IgD-negative memory B cell (primary cell): Measurements from ENCODE around the gene KIF26A. TPM values are rescaled to one million over a fixed set of nuclear protein-coding genes. Genes with fewer than 3 reads are reported as not detected.
A peak's percentile ranks its signal among the peaks of the same experiment; 100 is the strongest.

Source experiments
- H3K27ac Mint-ChIP-seq, 3 donors: one replicate each; pipeline ENCODE4 v1.8.0; 2020 to 2022; ENCODE audit warnings: mild to moderate bottlenecking in 3 of 3, mixed read lengths in 3 of 3, moderate library complexity in 1 of 3
- H3K27me3 Mint-ChIP-seq: one replicate; pipeline ENCODE4 v1.8.0; 2021; ENCODE audit warnings: mixed read lengths
- H3K36me3 Mint-ChIP-seq: one replicate; pipeline ENCODE4 v1.8.0; 2020; ENCODE audit warnings: mild to moderate bottlenecking, mixed read lengths
- H3K4me1 Mint-ChIP-seq, 3 donors: one replicate each; pipeline ENCODE4 v1.8.0; 2020 to 2022; ENCODE audit warnings: mixed read lengths in 3 of 3, mild to moderate bottlenecking in 1 of 3
- H3K4me3 Mint-ChIP-seq, 4 donors: one replicate each; pipeline ENCODE4 v1.8.0; 2020 to 2022; ENCODE audit warnings: mild to moderate bottlenecking in 4 of 4, mixed read lengths in 4 of 4, moderate library complexity in 3 of 4
- H3K9me3 Mint-ChIP-seq, 3 donors: one replicate each; pipeline ENCODE4 v1.8.0; 2020 to 2021; ENCODE audit warnings: mixed read lengths in 3 of 3, mild to moderate bottlenecking in 1 of 3
- polyA plus RNA-seq: library from polyadenylated mRNA; unstranded; fragments of 300-500 nt; fragmentation: Illumina TruSeq; gene quantifications from one replicate; pipeline ENCODE4 v1.2.3, GENCODE V29; 2021

Gene KIF26A
- polyA plus RNA-seq, 1 donor from 2014 or later = not detected

GRCh38 chr14:104140213-104140462 lies 1.8 kb downstream of the KIF26A start:
- no peaks in the 10 kb centered on the region for H3K9me3 Mint-ChIP-seq
- peaks cover 33% of the 10 kb centered on the region for H3K27me3 Mint-ChIP-seq
- no peak overlapping the region for H3K27ac Mint-ChIP-seq
- peaks cover 0 to 4% (median 3%) of the 10 kb centered on the region in 3 donors for H3K4me1 Mint-ChIP-seq
- no peaks in the 10 kb centered on the region for H3K36me3 Mint-ChIP-seq
- peak overlapping the region in 1 of 4 donors; percentile 58 for H3K4me3 Mint-ChIP-seq

- Mint-ChIP-seq H3K9me3 (no peaks in the 10 kb centered on the region), H3K36me3 (no peaks in the 10 kb centered on the region), H3K4me1 (peaks cover 0 to 4% (median 3%) of the 10 kb centered on the region in 3 donors), H3K27me3 (peaks cover 28% of the 10 kb centered on the region), H3K27ac (no peak overlapping the region), H3K4me3 (peak overlapping the region in 1 of 4 donors; percentile 43)
Observed at GRCh38 chr14:104140463-104141331, 2.3 kb downstream of the KIF26A start.

GRCh38 chr14:104141621-104142091 lies 3.3 kb downstream of the KIF26A start:
- peak overlapping the region in 1 of 4 donors; percentile 12 for H3K4me3 Mint-ChIP-seq
- peaks cover 0 to 4% (median 2%) of the 10 kb centered on the region in 3 donors for H3K4me1 Mint-ChIP-seq
- no peaks in the 10 kb centered on the region for H3K36me3 Mint-ChIP-seq
- H3K27me3 Mint-ChIP-seq = peaks cover 30% of the 10 kb centered on the region
- H3K9me3 Mint-ChIP-seq = no peaks in the 10 kb centered on the region
- no peak overlapping the region for H3K27ac Mint-ChIP-seq

- H3K4me3 Mint-ChIP-seq = peak overlapping the region in 2 of 4 donors; percentile 12 to 54
- no peaks in the 10 kb centered on the region for H3K36me3 Mint-ChIP-seq
- H3K27me3 Mint-ChIP-seq = peaks cover 24% of the 10 kb centered on the region
- no peaks in the 10 kb centered on the region for H3K9me3 Mint-ChIP-seq
- H3K27ac Mint-ChIP-seq = no peak overlapping the region
- H3K4me1 Mint-ChIP-seq = no peaks in the 10 kb centered on the region
Observed at GRCh38 chr14:104142136-104142945, 4.0 kb downstream of the KIF26A start.

- Mint-ChIP-seq H3K27ac (no peak overlapping the region), H3K4me1 (no peaks in the 10 kb centered on the region), H3K9me3 (no peaks in the 10 kb centered on the region), H3K36me3 (peaks cover 2% of the 10 kb centered on the region), H3K27me3 (peaks cover 24% of the 10 kb centered on the region), H3K4me3 (no peak overlapping the region)
Observed at GRCh38 chr14:104142946-104143470, 4.6 kb downstream of the KIF26A start.

- no peaks in the 10 kb centered on the region for H3K9me3 Mint-ChIP-seq
- H3K4me1 Mint-ChIP-seq = no peaks in the 10 kb centered on the region
- no peak overlapping the region for H3K4me3 Mint-ChIP-seq
- H3K27ac Mint-ChIP-seq = no peak overlapping the region
- peaks cover 28% of the 10 kb centered on the region for H3K27me3 Mint-ChIP-seq
- H3K36me3 Mint-ChIP-seq = peaks cover 2% of the 10 kb centered on the region
Observed at GRCh38 chr14:104143521-104144452, 5.4 kb downstream of the KIF26A start.

- Mint-ChIP-seq H3K9me3 (no peaks in the 10 kb centered on the region), H3K4me3 (no peak overlapping the region), H3K27ac (no peak overlapping the region), H3K36me3 (peaks cover 2% of the 10 kb centered on the region), H3K27me3 (peaks cover 25% of the 10 kb centered on the region), H3K4me1 (no peaks in the 10 kb centered on the region)
Observed at GRCh38 chr14:104144453-104144790, 6.0 kb downstream of the KIF26A start.

- H3K27ac Mint-ChIP-seq = no peak overlapping the region
- peaks cover 2% of the 10 kb centered on the region for H3K36me3 Mint-ChIP-seq
- H3K4me3 Mint-ChIP-seq = peak overlapping the region in 1 of 4 donors; percentile 28
- peaks cover 21% of the 10 kb centered on the region for H3K27me3 Mint-ChIP-seq
- no peaks in the 10 kb centered on the region for H3K9me3 Mint-ChIP-seq
- no peaks in the 10 kb centered on the region for H3K4me1 Mint-ChIP-seq
Observed at GRCh38 chr14:104144911-104145825, 6.8 kb downstream of the KIF26A start.

- Mint-ChIP-seq H3K9me3 (no peaks in the 10 kb centered on the region), H3K27me3 (peaks cover 17% of the 10 kb centered on the region), H3K4me1 (no peaks in the 10 kb centered on the region), H3K36me3 (peaks cover 2% of the 10 kb centered on the region), H3K4me3 (peak overlapping the region in 1 of 4 donors; percentile 28), H3K27ac (no peak overlapping the region)
Observed at GRCh38 chr14:104145826-104146601, 7.6 kb downstream of the KIF26A start.

- Mint-ChIP-seq H3K9me3 (no peaks in the 10 kb centered on the region), H3K27ac (no peak overlapping the region)
Observed at GRCh38 chr14:104146651-104147345, 8.4 kb downstream of the KIF26A start.

GRCh38 chr14:104147346-104148125 lies 9.1 kb downstream of the KIF26A start:
- Mint-ChIP-seq H3K4me3 (no peak overlapping the region), H3K27ac (no peak overlapping the region)

More at GRCh38 chr14:104146651-104147345, 8.4 kb downstream of the KIF26A start:
- H3K27me3 Mint-ChIP-seq = peaks cover 15% of the 10 kb centered on the region
- H3K4me3 Mint-ChIP-seq = no peak overlapping the region
- H3K4me1 Mint-ChIP-seq = no peaks in the 10 kb centered on the region
- H3K36me3 Mint-ChIP-seq = peaks cover 2% of the 10 kb centered on the region

More at GRCh38 chr14:104147346-104148125, 9.1 kb downstream of the KIF26A start:
- Mint-ChIP-seq H3K9me3 (no peaks in the 10 kb centered on the region), H3K36me3 (peaks cover 2% of the 10 kb centered on the region), H3K4me1 (no peaks in the 10 kb centered on the region), H3K27me3 (peaks cover 15% of the 10 kb centered on the region)
